ENCODE data around the gene NUFIP1. TPM values are rescaled to one million over a fixed set of nuclear protein-coding genes. Genes with fewer than 3 reads are reported as not detected.

Gene NUFIP1
- total and polyA plus RNA-seq, 2 of the 8 experiments (the other 6 are each of a cell fraction or from before 2014, with no cell fraction given): 4.6 to 16.6 TPM

- H3K9ac ChIP-seq (replicated peaks in 1 of 4; ENCODE audit: extremely low read depth in 1 of 4, low read depth in 3 of 4, low read length in 3 of 4): no peak overlapping the region; a peak in 1 of 7 replicates
- no peak overlapping the region for H3K4me3 ChIP-seq (ENCODE audit: extremely low read depth in 1 of 4, insufficient read depth in 2 of 4, low read depth in 3 of 4, low read length in 4 of 4)
- H4K8ac ChIP-seq (ENCODE audit: extremely low read depth, insufficient read depth, low read length): no peak overlapping the region
- no peak overlapping the region for H3K14ac ChIP-seq (ENCODE audit: insufficient read length)
- no peak overlapping the region for H4K91ac ChIP-seq (replicated peaks; ENCODE audit: insufficient read length, low read length)
- no peaks in the 10 kb centered on the region for H3K9me3 ChIP-seq (ENCODE audit: insufficient read depth in 2 of 2, low read depth in 1 of 2, low read length in 1 of 2)
- WGBS, 2 experiments (ENCODE audit: extremely low coverage in 1 of 2, insufficient coverage in 1 of 2, insufficient read length in 1 of 2, insufficient replicate concordance in 2 of 2, low coverage in 1 of 2, low lambda C conversion rate in 2 of 2, missing lambda C conversion rate in 1 of 2): 83% methylated on average over 5 of the region's 5 CpGs; no CpG with 5 or more reads in 1 of the 2 experiments
- DNase-seq (ENCODE audit: low read depth in 1 of 2, low spot score in 2 of 2) (no peak), FAIRE-seq (no peak)
- no peak overlapping the region for H2BK12ac ChIP-seq (ENCODE audit: low read depth, low read length)
- no peak overlapping the region for H2BK15ac ChIP-seq (ENCODE audit: low read length)
- H3K27me3 ChIP-seq (replicated peaks in 1 of 4; ENCODE audit: control insufficient read depth in 3 of 4, extremely low read depth in 1 of 4, insufficient read depth in 3 of 4, low read length in 3 of 4): no peaks in the 10 kb centered on the region
- H4K5ac ChIP-seq (ENCODE audit: insufficient read length, low read depth, low read length): no peak overlapping the region
- no peak overlapping the region for H3K18ac ChIP-seq (ENCODE audit: extremely low read depth, low read length)
- H2BK120ac ChIP-seq (replicated peaks; ENCODE audit: low read depth, low read length): no peak overlapping the region
- no peaks in the 10 kb centered on the region for H3K23me2 ChIP-seq (ENCODE audit: low read depth, low read length)
- H3K36me3 ChIP-seq (ENCODE audit: control insufficient read depth in 2 of 4, insufficient read depth in 4 of 4, low read length in 3 of 4): no peaks in the 10 kb centered on the region
- H2AFZ ChIP-seq (ENCODE audit: low read length): no peak overlapping the region
- POLR2A ChIA-PET (ENCODE audit: partially characterized antibody): no interaction called here
- TF ChIP-seq EZH2 (IDR thresholded peaks at IDR 0.05; ENCODE audit: low read depth, low read length, severe bottlenecking) (no peak), GTF2F1 (IDR thresholded peaks at IDR 0.05; ENCODE audit: borderline replicate concordance, low read depth, low read length) (no peak)
- H3K79me1 ChIP-seq (ENCODE audit: low read depth, low read length): no peaks in the 10 kb centered on the region
- H3K27ac ChIP-seq (ENCODE audit: low read depth, low read length): no peak overlapping the region
- CTCF ChIA-PET (ENCODE audit: partially characterized antibody): interaction anchor here (0.9 to 1.6 kb wide), 3 partner anchors 9 to 28 kb away, joined by 3 to 5 read pairs (median 4); no protein-coding TSS in a partner anchor
- no peak overlapping the region for H2BK20ac ChIP-seq (ENCODE audit: low read length)
- H3K56ac ChIP-seq (replicated peaks; ENCODE audit: insufficient read length, low read depth, low read length): no peak overlapping the region
- no peak overlapping the region for H2BK5ac ChIP-seq (ENCODE audit: low read depth, low read length)
- H3K4me1 ChIP-seq (replicated peaks in 1 of 4; ENCODE audit: control insufficient read depth in 3 of 4, insufficient read depth in 4 of 4, low read length in 3 of 4): peaks cover 0 to 9% (median 3%) of the 10 kb centered on the region in 4 experiments; a peak in 3 of 7 replicates
- no peak overlapping the region for H3K23ac ChIP-seq (ENCODE audit: insufficient read length)
- no peak overlapping the region for H2AK5ac ChIP-seq (ENCODE audit: low read depth, low read length)
- H3K79me2 ChIP-seq (ENCODE audit: control insufficient read depth in 1 of 2, insufficient read depth in 2 of 2, low read length in 2 of 2): no peaks in the 10 kb centered on the region
- H3K4me2 ChIP-seq (ENCODE audit: insufficient read depth in 1 of 2, low read depth in 2 of 2, low read length in 2 of 2): no peak overlapping the region
- no peaks in the 10 kb centered on the region for H4K20me1 ChIP-seq (replicated peaks in 1 of 2; ENCODE audit: control insufficient read depth in 1 of 2, insufficient read depth in 2 of 2, low read length in 2 of 2)
- H3K4ac ChIP-seq (replicated peaks; ENCODE audit: insufficient read length, low read depth, low read length): no peak overlapping the region
Measured at GRCh38 chr13:44904967-44905366, 84.3 kb downstream of the NUFIP1 start.
